Activated CD8-positive, alpha-beta memory T cell treated with anti-CD3 and anti-CD28 coated beads for 36 hours (primary cell): Measurements from ENCODE around the gene ASTN2. TPM values are rescaled to one million over a fixed set of nuclear protein-coding genes. Genes with fewer than 3 reads are reported as not detected.

Experiments
- CTCF ChIA-PET: fragments of 350-600 bp; sonication (Branson Sonifier 250); formaldehyde crosslinking; loops from one replicate; lab custom pipeline; 2021; ENCODE audit warnings: antibody characterized with exemption; lab: Charles Lee
- POLR2A ChIA-PET: fragments of 350-600 bp; sonication (Branson Sonifier 250); formaldehyde crosslinking; loops from one replicate; lab custom pipeline; 2021; ENCODE audit warnings: antibody characterized with exemption; lab: Charles Lee
- total RNA-seq, 2 experiments: library from RNA; stranded (reverse); gene quantifications; one replicate each; pipeline ENCODE4 v1.2.3, GENCODE V29; 2021

Gene ASTN2, protein sequence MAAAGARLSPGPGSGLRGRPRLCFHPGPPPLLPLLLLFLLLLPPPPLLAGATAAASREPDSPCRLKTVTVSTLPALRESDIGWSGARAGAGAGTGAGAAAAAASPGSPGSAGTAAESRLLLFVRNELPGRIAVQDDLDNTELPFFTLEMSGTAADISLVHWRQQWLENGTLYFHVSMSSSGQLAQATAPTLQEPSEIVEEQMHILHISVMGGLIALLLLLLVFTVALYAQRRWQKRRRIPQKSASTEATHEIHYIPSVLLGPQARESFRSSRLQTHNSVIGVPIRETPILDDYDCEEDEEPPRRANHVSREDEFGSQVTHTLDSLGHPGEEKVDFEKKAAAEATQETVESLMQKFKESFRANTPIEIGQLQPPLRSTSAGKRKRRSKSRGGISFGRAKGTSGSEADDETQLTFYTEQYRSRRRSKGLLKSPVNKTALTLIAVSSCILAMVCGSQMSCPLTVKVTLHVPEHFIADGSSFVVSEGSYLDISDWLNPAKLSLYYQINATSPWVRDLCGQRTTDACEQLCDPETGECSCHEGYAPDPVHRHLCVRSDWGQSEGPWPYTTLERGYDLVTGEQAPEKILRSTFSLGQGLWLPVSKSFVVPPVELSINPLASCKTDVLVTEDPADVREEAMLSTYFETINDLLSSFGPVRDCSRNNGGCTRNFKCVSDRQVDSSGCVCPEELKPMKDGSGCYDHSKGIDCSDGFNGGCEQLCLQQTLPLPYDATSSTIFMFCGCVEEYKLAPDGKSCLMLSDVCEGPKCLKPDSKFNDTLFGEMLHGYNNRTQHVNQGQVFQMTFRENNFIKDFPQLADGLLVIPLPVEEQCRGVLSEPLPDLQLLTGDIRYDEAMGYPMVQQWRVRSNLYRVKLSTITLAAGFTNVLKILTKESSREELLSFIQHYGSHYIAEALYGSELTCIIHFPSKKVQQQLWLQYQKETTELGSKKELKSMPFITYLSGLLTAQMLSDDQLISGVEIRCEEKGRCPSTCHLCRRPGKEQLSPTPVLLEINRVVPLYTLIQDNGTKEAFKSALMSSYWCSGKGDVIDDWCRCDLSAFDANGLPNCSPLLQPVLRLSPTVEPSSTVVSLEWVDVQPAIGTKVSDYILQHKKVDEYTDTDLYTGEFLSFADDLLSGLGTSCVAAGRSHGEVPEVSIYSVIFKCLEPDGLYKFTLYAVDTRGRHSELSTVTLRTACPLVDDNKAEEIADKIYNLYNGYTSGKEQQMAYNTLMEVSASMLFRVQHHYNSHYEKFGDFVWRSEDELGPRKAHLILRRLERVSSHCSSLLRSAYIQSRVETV (N-terminal part only)
- total RNA-seq = 1 to 10 TPM; 3.1 to 4.3 TPM

DNA sequence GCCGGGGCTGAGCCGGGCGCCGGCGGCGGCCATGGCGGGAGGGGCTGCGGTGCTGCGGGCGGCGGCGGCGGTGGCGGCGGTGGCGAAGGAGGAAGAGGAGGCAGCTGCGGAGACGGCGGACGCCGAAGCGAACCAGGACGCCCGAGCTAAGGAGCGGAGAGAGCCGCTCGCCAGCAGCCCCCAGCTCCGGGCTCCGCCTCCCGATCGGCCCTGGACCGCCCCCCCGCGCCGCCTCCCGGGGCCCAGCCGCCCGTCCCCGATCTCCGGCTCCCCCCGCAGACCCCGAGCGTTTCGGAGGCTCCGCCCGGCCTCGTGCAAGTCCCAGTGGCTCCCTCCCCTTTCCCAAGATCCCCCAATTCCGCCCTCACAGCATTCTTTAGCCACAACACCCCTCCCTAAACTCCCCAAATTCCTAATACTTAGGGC lies at the start of gene ASTN2:
Gene ASTN2, minus strand, starts transcription at position 152 of the 426 bp plus-strand sequence. Its CDS starts 119 bp downstream, at position 33.
- ChIA-PET CTCF (no interaction called here), POLR2A (no interaction called here)

DNA sequence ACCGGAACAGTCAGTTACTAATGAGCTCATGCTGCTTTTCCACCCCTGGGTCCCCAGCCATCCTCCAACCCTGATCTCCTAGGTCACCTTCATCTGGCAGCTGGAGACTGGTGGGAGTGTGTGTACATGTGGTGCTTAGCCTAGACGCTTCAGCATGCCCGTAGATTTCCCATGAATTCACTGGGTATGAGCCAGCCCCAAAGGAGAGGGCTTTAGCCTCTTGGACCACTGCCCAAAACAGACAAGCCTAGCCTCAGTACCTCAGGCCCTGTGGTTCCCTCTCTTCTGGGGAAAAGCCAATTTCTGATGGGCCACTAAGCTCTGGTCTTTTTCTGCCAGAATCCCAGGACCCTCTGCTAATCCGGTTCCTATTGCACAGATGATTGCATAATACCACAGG lies 48.0 kb upstream of the ASTN2 start:
- CTCF ChIA-PET = no interaction called here
- POLR2A ChIA-PET = no interaction called here

DNA sequence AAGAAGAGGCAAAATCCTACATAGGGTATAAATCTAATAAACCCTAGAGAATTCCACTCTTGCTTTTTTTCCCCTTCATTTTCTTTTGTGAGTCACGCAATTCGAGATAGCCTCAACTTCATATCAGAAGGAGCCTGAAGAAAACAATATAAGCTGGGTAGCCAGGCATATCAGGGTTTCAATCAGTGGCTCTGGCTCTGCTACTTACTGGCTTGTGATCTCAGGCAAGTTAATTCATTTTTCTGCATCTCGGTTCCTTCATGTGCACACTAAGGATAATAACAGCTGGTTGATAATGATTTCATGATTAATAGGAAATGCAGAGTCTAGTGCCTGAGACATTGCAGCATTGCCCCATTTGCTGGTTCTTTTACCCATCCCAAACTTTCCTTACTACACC lies 46.5 kb upstream of the ASTN2 start:
- POLR2A ChIA-PET = no interaction called here
- CTCF ChIA-PET = no interaction called here

DNA sequence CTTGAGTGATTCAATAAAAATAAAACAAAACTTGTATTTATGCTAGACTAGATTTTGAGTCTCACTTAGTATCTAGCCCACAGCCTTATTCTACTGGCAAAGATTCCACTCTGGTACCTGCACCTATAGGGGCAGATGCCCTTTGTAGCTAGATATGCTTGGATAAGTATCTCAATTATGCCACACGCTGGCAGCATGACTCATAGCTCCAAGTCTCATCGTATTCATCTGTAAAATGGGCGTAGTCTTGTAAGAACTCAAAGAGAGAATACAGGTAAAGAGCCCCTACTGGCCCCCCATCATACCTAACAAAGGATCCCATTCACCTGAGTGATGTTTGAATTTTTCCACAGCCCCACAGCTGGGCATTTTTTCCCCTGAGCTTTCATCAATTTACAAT lies 45.9 kb upstream of the ASTN2 start:
- CTCF ChIA-PET = no interaction called here
- POLR2A ChIA-PET = no interaction called here

DNA sequence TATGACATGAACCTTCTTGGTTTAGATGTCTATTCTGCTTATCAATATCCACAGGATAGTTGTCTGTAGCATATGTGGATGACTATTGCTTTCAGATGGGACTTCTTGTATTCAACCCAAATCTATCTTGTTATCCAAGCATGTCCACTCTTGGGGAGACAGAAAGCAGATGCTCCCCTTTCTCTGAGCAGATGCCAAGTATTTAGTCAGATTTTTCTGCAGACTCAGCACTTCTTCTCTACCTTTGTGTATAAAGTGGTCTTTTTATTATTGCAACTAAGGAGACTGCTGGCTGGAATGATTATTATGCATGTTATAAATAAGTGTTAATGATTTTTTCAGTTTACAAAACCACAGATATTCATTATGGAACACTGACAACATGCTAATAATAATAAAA lies 45.1 kb upstream of the ASTN2 start:
- POLR2A ChIA-PET = no interaction called here
- CTCF ChIA-PET = no interaction called here

DNA sequence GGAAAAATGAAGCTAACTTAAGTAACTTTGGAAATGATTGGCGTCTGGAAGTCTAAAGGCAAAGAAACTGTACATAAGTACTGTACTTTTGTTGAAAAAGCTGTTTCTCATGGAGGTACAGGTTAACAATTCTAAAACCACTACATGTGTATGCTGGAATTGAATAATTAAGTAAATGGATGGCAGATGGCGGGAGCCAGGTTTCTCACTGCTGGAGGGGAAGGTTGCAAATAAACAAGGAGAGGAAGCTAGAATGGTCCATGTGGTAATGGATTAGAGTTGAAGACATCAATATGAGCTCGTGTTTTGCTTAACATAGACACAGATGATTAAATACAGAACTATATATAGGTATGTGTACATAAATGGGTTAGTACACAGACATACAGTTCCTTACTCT lies 43.2 kb upstream of the ASTN2 start:
- POLR2A ChIA-PET = no interaction called here
- CTCF ChIA-PET = no interaction called here

DNA sequence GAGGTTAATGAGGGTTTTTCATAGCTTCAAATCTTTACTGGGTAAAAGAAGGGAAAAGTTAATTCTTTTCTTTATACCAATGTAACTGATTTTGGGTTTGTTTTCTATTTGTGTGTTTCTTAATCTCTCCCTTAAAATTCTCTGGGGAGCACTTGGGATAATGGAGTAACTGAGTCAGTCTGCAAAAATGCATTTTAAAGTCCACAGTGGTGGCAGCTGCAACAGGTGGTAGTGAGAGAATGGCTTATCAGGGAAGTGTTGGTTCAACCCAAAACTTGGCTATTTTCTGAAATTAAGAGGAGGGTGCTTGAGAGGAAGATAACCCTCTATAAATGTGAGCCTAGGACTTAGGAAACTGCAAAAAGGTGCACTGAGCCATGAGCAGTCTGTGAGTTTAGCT lies 39.9 kb upstream of the ASTN2 start:
- POLR2A ChIA-PET = no interaction called here
- CTCF ChIA-PET = no interaction called here

DNA sequence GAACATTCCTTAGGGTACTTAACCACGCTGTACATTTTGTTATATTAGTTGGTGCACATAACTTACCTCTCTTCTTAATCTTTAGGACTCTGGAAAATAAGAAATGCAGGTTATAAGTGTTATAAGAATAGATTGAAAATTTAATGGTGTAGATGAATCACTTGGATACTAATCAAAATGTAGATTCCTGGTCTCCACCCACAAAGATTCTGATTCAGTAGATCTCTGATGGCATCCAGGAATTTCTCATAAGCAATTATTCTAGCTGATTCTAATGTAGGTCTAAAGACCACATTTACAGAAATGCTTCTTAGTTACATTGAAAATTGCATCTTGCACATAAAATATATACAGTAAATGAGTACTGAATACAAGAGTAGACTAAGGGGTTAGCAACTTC lies 38.9 kb upstream of the ASTN2 start:
- ChIA-PET POLR2A (no interaction called here), CTCF (no interaction called here)

DNA sequence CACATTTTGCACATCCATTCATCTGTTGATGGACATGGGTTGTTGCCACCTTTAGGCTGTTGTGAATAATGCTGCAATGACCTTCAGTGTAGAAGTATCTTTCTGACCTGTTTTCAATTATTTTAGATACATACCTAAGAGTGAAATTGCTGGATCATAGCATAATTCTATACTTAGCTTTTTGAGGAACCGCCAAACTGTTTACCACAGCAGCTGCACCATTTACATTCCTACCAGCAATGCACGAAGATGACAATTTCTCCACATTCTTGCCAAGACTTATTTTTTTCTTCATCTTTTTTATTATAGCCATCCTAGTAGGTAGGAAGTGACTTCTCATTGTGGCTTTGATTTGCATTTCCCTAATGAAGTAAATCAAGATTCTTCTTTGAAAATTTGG lies 36.5 kb upstream of the ASTN2 start:
- POLR2A ChIA-PET = no interaction called here
- CTCF ChIA-PET = no interaction called here

DNA sequence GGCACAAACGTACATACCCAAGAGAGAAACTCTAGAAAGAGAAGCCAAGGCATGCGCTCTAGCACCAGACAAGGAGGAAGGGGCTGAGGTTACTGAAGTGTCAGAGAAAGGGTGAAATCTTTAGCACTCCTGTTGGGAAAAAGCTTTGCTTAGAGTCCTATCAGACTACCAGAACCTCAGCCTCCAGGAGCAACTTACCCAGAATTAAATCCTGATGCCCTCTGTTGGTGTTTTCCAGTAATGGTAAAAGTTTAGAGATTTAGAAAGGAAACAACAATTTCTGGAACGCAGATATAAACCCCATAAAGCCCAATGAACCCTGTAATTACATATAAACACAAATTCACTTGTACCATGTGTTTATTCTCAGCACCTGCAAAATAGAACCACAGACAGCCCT lies 33.2 kb upstream of the ASTN2 start:
- POLR2A ChIA-PET = no interaction called here
- CTCF ChIA-PET = no interaction called here

DNA sequence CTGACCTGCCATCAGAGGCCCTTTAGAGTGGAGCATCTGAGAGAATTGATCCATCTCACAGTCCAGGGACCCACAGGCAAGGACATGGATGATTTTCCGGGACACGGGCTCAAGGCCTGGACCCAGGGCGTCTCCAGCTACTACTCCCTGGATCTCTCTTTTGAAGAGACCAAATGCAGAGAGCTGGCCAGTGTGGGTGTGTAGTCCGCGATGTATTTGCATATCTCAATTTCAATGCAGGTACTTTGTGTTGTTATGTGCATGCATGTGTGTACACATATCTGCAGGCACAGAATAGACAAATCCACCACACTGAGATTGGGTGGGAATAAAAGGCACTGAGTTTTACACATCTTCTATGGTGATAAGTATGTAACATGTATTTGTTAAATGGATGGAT lies 30.8 kb upstream of the ASTN2 start:
- ChIA-PET POLR2A (no interaction called here), CTCF (no interaction called here)

DNA sequence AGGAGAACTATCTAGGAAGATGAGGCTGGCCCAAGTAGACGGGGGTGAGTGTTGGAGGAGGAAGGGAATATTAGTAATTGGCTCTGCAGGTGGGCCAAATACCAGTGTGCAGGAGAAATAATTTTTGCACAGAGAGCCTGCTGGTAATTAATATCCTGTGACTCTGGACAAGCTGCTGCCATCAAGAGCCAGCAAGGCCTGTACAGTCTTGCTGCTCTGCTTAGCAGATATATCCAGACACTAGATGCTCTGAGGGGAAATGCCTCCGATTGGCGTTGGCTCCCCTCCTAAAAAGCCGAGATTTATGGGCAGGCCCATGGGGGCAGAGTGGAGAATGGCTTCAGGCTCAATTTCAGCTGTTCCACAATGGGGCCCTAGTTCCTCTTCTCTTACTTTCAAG lies 29.6 kb upstream of the ASTN2 start:
- CTCF ChIA-PET = no interaction called here
- POLR2A ChIA-PET = no interaction called here

DNA sequence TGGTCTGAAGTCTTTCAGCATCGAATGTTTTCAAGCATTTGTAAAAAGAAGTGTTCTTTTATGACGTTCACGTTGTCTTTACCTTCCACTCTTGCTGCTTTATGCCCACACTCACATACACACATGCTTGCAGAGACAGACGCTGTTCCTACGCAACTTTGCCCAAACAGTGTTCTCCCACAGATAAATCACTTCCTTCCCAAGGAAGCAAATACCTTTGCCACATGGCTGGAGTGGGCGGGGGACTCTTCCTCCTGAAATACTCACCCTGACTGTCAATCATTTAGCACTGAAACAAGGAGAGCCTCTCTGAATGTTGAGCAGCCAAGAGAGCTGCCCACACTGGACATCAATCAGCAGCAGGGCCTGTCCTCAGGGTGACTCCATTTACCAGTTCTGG lies 22.4 kb upstream of the ASTN2 start:
- CTCF ChIA-PET = no interaction called here
- POLR2A ChIA-PET = no interaction called here

DNA sequence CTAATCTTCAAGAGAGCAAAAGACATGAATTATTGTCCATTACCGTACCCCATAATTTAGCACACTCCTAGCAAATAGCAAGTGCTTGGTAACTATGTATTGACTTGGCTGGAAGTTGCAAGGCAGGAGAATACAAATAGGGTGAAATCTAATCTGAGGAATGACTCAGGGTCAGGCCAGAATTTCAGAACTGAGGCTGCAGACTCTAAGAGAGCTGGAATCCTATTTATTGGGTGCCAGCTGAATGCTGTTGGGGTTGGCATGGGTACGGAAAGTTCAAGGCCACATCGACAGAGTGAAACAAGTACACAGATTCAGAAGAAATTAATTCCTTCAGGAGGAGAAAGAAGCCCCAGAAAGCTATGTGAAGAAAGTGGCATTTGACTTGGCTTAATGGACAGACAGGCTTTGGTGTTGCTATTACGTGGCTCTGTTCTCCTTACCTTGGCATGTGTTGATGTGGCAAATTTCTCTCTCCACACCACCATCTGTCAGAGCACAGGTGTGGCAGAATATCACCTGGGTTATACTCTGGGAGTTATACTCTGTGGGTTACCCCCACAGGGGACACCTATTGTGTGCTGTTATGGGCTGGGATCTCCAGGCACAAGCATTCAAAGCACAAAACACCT lies 20.9 kb upstream of the ASTN2 start:
- ChIA-PET POLR2A (no interaction called here), CTCF (no interaction called here)

DNA sequence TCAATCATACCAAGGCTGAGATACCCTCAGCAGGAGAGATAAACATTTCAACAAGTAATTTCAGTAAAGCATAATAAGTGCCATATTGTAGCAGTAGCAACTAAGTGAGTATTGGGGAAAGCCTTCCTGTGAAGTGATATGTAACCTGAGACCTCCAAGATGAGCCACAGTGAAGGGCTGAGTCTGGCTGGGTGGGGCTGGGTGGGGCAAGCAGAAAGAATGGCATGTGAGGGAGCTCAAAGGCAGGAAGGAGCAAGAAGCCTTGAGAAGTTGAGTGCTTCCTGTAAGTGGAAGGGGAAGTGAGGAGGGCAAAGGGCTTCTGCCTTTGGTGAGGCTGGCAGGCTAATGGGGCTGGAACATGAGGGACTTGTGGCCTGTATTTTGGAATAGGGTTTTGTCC lies 19.7 kb upstream of the ASTN2 start:
- CTCF ChIA-PET = no interaction called here

DNA sequence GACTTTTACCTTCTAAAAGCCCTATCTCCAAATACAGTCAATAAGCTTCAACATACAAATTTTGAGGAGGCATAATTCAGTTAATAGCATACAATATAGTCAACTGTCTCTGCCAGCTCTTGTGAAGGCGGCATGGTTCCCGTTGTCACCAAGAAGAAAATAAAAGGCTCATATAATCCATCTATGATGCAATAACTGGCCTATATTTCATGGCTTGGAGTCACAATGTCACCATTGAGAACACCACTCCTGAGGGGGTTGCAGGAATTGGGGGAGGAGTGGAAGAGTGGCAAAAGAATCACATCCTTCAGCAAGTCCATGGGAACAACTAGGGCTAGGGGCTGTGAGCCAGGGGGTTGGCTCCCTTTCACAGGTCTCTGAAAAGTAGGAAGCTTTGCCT lies 16.0 kb upstream of the ASTN2 start:
- CTCF ChIA-PET = no interaction called here

More for the DNA sequence above, 19.7 kb upstream of the ASTN2 start:
- POLR2A ChIA-PET = no interaction called here

DNA sequence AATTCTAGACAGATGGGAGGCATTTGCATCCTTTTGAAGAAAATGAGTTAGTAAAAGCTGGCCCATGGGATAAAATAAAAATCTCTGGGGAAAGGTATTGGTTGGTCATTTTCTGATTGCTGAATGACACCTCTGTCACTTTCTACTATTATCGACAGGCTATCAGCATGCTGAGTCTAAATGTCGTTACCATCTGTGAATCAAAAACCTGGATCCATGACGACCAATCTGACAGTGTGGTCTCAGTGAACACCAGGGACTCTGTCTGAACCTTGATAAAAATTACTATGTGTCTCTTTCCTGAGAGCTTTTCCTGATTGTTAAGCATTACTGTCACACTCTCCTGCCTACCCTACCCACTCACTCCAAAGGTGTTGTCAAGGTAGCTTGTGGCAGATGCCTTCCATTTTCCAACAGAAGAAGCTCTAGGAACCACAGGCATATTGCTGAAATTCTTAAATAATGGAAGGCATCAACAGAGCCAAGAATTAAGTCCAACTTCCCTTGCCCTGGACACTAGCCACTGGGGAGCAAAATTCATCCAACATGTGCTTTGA lies 12.6 kb upstream of the ASTN2 start:
- CTCF ChIA-PET = interaction anchor here (0.6 kb wide), 1 partner anchor 479 kb away, joined by 3 read pairs; no protein-coding TSS in a partner anchor

More for the DNA sequence above, 16.0 kb upstream of the ASTN2 start:
- POLR2A ChIA-PET = no interaction called here

DNA sequence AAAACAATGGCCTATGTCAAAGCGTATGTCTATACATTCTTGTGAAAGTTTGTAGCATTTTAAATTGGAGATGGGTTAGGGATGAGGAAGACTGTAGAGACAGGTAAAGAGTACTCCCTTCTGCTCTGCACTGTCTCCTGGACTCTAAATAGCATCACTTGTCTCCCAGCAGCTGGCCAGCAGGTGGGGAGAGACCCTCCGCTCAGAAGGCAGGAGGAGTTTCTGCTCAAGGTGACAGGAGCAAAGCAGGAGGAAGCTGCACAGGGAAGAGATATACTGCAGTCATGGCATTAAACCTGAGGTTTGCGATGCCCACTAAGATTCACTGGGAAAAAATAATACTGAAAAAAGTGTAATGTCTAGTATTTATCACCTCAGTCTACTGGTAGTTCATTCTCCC lies 10.7 kb upstream of the ASTN2 start:
- POLR2A ChIA-PET = no interaction called here
- CTCF ChIA-PET = no interaction called here

More for the DNA sequence above, 12.6 kb upstream of the ASTN2 start:
- POLR2A ChIA-PET = no interaction called here

DNA sequence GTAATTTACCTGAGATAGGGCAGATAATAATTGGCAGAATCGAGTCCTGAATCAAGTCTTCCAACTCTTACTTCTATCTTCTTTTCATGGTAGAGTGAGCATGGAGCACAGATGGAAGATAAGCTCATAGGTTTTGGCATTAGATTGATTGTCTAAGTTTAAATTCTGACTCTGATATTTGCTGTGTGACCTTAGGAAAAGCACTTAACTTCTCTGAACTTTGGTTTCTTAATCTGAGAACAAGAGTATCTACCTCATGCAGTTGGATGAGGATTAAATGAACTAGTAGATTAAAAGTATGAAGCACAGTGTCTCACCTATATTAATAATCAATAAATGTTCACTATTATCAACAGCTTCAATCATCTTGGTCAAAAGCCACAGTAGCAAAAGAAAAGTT lies 9.4 kb upstream of the ASTN2 start:
- ChIA-PET CTCF (interaction anchor here (0.6 kb wide), 1 partner anchor 234 kb away, joined by 3 read pairs; no protein-coding TSS in a partner anchor), POLR2A (no interaction called here)
